LNCaP clone FGC (cell line): ENCODE results near the gene PROCA1.
A peak's percentile ranks its signal among the peaks of the same experiment; 100 is the strongest.

Experiments
- DNase-seq: peaks from one replicate; pipeline ENCODE4 v3.0.0-alpha.2; 2011; ENCODE audit warnings: low read depth
- H3K4me3 ChIP-seq: 2 replicates; pipeline ENCODE4 v1.5.1; 2011; ENCODE audit warnings: mild to moderate bottlenecking, low read depth, low read length, control low read depth
- TF ChIP-seq, protein P1 (sequence below): IDR thresholded peaks from 2 replicates; pipeline ENCODE4 v1.5.1; 2012; ENCODE audit warnings: mild to moderate bottlenecking; ENCODE audit not compliant: control insufficient read depth, insufficient read depth; ENCODE audit errors: extremely low read depth

PROCA1 gene

DNA sequence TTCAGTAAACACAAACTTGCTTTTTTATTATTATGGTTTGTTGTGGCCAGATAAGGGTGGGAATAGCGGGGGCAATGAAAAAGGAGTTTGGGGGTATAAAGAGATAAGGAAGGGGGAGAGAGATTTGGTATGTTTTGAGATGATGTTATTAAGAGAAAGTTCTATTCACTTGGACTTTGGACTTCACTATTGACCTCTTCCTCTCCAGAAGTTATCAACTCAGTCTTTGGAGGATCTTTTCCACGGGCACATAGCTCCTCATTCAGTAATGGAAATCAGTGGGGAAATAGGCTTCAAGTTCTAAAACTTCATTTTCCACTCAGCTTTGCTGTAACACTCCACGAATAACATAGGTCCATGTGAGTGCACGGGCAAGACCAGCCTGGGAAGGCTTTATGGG lies 23.2 kb downstream of the PROCA1 start:
- DNase-seq, result no peak
- TF ChIP-seq, protein P1, sequence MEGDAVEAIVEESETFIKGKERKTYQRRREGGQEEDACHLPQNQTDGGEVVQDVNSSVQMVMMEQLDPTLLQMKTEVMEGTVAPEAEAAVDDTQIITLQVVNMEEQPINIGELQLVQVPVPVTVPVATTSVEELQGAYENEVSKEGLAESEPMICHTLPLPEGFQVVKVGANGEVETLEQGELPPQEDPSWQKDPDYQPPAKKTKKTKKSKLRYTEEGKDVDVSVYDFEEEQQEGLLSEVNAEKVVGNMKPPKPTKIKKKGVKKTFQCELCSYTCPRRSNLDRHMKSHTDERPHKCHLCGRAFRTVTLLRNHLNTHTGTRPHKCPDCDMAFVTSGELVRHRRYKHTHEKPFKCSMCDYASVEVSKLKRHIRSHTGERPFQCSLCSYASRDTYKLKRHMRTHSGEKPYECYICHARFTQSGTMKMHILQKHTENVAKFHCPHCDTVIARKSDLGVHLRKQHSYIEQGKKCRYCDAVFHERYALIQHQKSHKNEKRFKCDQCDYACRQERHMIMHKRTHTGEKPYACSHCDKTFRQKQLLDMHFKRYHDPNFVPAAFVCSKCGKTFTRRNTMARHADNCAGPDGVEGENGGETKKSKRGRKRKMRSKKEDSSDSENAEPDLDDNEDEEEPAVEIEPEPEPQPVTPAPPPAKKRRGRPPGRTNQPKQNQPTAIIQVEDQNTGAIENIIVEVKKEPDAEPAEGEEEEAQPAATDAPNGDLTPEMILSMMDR, result no peak
- H3K4me3 ChIP-seq, result no peak overlapping the region

DNA sequence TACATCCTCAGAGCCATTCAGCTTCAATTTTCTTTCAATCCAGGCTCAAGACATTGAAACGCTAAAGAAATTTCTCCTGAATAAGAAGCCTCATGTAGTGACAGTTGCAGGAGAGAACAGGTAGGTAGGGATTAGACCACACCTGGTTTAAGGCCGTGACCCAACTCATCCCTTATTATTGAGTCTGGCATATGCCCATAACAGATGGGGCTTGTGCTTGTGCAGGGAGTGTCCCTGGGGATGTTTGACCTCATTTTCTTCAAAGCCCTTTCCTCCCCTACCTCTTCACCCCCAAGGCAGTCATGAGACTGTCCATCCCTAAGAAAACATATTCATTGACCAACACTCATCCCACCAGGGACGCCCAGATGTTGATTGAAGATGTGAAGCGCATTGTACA lies 25.4 kb downstream of the PROCA1 start:
- H3K4me3 ChIP-seq, result no peak overlapping the region
- TF ChIP-seq, protein P1, result no peak
- no peak for DNase-seq

DNA sequence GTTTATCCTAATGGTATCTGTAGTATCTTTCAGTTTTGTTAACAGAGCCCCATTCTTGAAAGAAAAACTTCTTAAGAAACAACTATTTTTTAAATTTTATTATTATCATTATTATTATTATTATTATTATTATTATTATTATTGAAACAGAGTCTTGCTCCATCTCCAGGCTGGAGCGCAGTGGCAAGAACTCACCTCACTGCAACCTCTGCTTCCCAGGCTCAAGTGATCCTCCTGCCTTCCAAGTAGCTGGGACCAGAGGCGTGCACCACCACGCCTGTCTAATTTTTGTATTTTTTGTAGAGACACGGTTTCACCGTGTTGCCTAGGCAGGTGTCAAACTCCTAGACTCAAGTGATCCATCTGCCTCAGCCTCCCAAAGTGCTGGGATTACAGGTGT lies 26.3 kb downstream of the PROCA1 start:
- DNase-seq, result no peak
- TF ChIP-seq, protein P1, result no peak
- no peak overlapping the region for H3K4me3 ChIP-seq

DNA sequence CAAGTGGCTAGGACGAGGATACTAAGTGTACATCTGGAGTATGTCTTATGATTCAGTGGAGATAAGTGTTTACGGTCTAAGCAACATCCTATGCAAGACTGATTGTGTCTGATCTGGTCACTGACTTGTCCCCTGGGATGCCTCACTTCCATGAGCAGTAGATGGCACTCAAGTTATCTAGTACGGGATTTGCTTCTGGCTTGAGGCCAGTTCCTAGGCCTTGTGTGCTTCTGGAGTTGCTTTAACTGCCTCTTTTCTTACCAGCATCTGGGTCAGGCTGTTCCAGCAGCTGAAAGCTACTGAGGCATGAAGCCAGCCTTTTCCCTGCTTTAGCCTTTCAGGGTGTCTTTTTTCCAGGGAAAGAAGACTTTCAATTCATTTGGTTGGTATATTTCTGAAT lies 26.7 kb downstream of the PROCA1 start:
- TF ChIP-seq, protein P1, result peak; percentile 60
- H3K4me3 ChIP-seq, result no peak overlapping the region
- peak; percentile 65 for DNase-seq

DNA sequence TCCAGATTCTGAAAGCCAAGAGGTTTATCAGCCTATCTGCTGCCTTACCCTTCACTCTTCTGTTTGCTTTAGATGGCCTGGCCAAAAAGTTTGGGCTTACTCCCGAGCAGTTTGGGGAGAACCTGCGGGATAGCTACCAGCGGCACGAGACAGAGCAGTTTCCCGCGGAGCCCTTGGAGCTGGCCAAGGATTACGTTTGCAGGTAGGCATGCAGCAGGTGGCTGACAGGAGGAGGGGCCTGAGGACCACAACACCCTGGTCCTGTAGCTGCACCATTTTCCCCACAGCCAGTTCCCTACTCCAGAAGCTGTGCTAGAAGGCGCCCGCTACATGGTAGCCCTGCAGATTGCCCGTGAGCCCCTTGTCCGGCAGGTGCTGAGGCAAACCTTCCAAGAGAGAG lies 29.0 kb downstream of the PROCA1 start:
- no peak for DNase-seq
- H3K4me3 ChIP-seq, result no peak overlapping the region
- TF ChIP-seq, protein P1, result no peak

DNA sequence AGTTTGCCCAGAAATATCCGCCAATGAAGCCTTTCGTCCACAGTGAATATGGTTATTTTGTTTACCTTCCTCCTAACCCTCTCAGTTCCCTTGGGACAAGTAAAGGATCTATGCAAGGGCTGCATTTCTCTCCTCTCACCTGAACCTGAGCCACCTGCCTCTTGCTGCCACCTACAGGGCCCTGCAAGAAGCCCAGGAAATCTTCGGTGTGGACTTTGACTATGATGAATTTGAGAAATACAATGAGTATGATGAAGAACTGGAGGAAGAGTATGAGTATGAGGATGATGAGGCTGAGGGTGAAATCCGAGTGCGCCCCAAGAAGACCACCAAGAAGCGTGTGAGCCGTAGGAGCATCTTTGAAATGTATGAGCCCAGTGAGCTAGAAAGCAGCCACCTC lies 35.7 kb downstream of the PROCA1 start:
- DNase-seq, result no peak

DNA sequence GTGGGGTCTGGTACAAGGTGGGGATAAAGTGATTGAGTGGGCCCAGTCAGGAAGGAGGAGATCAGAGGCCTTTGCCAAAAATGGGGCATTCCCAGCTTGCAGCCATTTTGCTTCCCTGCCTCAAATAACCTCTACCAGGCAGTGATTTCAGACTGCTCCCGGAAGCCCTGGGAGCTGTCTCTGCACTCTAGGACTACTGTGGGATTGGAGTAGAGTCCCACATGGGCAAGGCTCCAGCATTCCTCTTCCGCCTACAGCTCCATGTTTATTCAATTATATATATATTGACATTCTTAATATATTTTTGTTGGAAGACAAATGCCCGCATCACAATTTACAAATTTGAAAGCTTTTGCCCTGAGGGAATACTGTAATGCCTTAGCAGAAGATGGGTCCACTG lies 36.2 kb downstream of the PROCA1 start:
- TF ChIP-seq, protein P1, result no peak
- no peak overlapping the region for H3K4me3 ChIP-seq
- DNase-seq, result no peak

More for the DNA sequence above, 35.7 kb downstream of the PROCA1 start:
- no peak overlapping the region for H3K4me3 ChIP-seq
- TF ChIP-seq, protein P1, result peak; percentile 70
